LHCN-M2 (cell line): ENCODE results near the gene RASA1. TPM values are rescaled to one million over a fixed set of nuclear protein-coding genes. Genes with fewer than 3 reads are reported as not detected.

Experiments
- DNase-seq: peaks from one replicate; pipeline ENCODE4 v3.0.0-alpha.2; 2012; ENCODE audit warnings: low read depth
- total RNA-seq: library from RNA; depleted of rRNA; stranded (reverse); fragments of >200 nt; gene quantifications from 2 replicates; pipeline ENCODE4 v1.2.3, GENCODE V29; 2014

The RASA1 gene
- total RNA-seq, 1 experiment from 2014 or later: 93.4 TPM

DNA sequence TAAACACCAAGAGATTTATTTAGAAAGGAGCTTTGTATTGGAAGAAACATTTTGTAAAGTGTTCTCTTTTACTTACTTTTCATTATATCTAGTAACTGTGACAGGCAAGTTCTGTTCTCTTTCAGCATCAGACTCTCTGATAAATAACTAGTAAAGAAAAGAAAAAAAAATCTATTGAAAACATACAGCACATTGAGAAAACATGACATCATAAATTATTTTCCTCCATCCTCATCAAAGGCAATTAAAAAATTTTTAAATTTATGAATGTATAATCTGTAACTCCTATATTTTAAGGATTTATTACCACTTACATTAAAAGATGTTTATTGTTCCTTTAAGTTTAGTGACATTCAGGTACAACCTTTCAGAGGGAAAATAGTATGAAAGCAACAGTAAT lies 133.9 kb downstream of the RASA1 start:
- DNase-seq: no peak

DNA sequence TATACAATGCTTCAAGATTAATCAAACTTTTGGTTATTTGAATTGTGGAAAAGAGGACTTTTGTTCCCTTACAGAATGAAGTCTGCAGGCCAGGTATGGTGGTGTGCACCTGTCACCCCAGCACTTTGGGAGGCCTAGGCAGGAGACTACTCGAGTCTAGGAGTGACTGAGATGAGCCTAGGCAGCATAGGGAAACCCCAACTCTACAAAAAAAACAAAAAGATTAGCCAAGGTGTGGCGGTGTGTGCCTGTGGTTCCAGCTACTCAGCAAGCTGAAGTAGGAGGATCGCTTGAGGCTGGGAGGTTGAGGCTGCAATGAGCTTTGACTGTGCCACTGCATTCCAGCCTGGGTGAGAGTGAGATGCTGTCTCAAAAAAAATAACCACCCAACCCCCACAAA lies 135.7 kb downstream of the RASA1 start:
- no peak for DNase-seq

DNA sequence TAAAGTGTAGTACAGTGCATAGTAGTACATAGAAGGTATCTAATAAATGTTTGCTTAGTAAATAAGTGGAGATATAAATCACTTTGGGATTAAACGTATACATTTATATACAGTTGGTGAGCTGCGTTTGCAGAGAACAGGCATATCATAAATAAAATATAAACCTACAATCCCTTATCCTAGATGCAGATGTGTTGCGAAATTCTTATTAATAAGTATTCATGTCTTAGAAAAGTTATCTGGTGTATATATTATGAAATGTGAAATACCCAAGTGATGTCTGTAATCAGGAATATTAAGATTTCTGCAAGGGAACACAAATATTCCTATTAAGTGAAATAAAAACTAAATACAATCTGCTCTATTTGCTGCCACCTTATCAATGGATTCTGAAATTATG lies 136.2 kb downstream of the RASA1 start:
- DNase-seq: no peak

DNA sequence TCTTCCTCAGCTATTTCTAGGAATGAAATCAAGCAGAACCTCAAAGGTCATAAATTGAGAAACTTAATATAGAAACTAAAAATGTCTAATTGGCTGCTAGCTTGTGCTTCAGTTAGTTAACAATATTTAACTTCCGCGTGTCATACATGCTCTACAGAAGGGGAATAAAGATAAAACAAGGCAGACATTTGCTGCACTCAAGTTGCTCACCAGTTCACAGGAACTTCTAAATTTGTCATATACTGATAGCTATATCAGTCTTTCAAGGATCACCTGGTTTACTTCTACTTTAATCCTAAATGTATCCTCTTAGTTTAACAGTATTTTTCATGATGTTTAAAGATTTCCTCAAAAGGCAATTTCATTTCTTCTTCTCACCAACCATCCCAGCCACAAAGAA lies 136.7 kb downstream of the RASA1 start:
- no peak for DNase-seq

DNA sequence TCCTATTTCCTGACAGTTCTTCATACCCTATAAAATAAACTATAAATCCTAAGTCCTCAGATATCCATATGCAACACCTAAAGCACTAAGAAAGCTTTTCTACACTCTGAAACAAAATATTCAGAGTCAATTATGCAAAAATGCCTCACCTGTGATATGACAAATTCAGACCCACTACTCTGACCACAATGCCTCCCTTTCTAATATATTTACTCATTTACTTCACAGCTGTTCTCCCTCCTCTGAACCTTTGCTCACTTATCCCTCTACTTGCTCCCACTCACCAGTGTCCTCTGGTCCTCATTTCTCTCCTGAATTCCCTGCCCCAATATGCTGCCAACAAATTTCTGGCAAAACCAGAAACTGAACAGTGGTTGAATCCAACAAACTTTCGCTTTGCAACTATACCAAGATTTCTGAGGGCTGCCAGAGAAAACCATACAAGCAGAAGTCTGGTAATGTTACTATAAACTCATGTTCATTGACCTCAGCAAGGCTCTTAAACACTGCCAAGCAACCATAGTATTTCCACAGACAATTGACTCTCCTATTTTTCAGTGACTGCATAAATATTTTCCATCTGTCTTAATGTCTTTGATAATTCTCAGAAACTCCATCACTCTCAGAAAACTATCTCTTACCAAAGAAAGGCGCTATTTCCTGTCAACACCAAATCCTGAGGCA lies 137.9 kb downstream of the RASA1 start:
- no peak for DNase-seq

DNA sequence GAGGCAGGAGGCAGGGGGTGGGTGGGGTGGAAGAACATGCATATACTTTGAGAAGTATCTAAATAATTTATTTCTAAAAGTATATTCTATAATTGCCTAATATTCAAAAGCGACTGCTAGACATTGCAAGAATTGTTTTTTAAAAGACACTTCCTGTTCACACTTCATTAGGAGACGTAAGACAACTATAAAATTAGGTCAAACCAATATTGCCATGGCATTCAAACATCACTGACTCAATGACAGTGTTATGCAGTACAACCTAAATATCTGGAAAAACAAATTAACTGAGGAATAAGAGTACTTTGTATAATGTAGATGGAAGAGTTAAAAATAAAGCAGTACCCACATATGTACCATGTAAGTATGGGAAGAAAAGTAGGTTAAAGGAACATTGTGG lies 140.5 kb downstream of the RASA1 start:
- DNase-seq: no peak

DNA sequence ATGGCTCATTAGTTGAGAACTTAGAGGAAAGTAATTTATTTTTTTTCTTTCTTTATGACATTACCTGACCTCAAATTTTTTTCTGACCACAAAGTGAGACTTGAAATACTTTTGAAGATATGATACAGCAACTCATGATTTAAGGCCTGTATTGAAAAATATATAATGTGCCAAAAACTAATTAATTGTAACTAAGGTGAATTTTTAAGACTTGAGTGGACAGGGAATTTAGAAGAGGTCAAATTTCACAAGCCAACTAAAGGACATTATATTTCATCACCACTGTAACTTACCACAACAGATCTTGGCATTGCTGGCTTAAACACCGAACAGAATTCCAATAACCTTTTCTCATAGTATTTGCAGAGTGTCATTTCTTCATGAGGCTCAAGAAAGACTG lies 143.2 kb downstream of the RASA1 start:
- DNase-seq: peak; percentile 59

DNA sequence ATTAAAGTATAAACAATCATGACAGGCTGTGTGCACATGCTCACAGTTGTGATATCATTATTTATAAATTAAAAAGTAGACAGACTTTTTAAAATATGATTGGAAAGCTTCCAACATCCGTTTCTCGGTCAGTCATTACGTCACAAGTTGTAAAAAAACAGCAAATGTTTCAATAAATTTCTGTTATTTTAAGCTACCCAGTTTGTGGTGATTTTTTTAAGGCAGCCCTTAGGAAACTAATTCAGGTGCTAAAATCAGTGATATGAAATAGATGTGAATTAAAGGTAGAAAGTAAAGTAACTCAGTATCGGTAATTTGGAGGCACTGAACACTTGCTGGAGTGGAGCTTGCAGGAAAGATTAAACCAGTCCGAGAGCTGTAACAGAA lies 143.9 kb downstream of the RASA1 start:
- DNase-seq: no peak

DNA sequence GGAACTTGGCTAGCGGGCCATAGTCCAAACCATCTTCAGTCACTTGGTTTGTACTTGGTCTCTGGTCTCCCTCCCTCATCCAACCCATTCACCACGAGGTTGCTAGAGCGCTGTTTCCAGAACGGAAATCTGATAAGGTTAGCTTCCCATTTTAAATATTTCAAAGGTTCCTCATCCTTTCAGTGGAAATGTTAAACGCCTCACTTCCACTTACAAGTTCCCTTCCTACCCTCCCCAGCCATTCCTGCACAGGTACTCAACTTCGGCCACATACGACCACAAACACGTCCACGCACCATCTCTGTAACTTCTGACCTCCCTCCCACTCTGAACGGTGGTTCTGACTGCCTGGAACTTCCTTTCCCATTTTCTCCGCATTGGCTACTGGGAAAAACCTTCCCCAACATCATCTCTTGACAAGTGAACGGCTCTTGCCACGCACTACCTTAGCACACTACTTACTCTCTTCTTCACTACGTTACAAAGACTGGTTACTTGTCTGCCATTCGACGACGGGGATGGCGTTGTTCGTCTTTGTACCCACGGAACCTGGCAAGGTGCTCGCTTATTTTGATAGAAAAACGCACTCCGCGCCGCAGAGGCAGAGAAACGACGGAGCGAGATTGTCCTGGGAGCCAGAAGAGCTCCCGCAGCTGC lies 144.4 kb downstream of the RASA1 start:
- peak; percentile 35 for DNase-seq

DNA sequence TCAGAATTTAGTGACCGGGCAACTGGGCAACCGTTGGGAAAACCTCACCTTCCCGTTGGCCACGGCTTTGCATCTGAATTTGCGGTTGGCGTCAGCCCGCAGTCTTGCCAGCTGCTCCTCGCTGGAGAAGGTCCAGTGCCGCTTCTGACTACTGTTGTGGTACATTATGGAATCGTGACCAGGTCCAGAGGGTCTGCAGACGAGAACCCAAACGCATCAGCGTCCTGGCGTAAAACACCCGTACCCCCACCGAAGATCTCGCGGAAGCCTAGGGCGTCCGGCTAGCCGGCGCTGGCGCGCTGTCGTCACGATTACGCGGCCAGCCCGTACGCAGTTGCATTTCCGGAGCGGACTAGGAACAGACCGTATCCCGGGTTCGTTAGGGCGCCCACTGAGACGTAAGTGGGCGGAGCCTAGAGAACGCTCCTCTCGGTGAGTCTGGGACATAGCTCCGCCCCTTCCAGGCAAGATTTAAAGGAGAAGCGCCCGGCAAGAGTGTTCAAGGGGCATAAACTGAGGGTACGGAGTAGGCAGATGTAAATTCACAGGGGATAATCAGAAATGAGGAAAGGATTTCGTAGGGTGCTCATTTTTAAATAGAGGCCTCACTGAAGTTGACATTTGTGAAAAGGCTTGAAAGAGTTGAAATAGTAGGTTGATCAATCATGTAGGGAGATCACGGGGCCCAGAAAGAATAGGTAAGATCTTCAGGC lies 145.1 kb downstream of the RASA1 start, which contains the start of gene CCNH:
Gene CCNH (minus strand): TSS at position 301 of the 713 bp plus-strand sequence. CDS start 136 bp downstream, at position 165.
- DNase-seq: peak; percentile 98

DNA sequence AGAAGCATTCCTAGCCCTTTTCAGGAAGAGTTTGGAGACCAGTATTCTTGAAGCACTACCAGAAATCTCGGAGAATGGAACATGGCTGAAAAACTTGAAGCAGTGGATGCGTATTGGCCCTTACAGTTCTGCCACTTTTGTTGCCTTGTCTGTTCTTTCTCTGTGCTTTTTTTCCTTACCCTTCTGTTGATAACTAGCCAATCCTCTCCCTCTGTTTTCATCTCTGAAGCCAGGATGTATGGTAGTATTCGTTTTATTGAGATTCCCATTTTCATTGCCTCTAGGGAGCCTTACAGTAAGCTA lies 145.6 kb downstream of the RASA1 start:
- DNase-seq: no peak

DNA sequence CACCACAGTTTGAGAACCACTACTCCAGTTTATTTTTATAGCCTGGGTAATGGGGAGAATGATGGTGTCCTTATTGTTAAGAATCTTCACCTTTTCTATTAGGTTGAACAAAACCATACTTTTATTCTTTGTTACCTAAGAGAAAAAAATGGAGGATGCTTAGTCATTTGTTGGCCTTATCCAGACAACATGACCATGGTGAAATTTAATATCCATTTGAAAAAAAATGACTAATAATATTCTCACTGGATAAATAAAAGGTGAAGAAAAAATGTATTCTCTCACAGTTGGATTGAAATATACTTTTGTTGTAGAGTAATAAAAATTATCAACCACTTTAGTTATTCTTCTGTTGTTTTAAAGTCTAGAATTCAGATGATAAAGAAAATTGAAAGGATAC lies 150.8 kb downstream of the RASA1 start:
- DNase-seq: no peak

DNA sequence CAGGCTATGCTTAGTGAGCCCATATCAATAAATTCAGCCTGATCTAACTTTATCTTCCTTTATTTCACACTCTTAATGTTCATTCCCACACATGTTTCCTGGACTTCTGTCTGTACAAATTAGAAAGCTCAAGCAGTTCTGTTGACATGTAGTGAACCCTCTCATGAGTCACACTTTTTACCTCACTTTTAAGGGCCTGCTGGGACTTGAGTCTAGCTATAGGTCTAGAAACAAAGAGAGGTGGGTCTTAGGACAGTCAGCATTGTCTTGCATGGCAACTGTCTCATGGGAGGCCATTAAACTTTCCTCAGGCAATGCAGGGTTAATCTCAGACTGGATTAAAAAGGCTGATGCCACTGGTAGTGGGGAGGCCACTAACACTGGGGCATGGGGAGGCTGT lies 153.6 kb downstream of the RASA1 start:
- peak; percentile 25 for DNase-seq

DNA sequence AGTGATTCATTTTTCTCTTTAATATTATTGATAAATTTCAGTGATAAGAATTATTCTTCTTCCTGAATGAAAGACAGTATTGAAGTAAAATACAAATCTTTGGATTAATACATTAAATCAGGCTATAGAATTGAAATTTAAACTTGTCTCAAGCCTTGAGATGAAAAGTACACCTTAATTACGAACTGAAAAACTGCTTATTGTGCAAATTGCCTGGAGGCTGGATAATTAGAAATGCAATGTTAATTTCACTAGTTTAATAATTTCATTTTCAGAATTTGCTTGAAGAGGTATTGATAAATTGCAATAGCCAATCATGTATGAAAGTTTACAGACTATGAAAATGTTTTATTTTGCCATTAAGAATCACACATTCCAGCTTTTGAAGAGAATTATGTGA lies 156.1 kb downstream of the RASA1 start:
- DNase-seq: no peak

DNA sequence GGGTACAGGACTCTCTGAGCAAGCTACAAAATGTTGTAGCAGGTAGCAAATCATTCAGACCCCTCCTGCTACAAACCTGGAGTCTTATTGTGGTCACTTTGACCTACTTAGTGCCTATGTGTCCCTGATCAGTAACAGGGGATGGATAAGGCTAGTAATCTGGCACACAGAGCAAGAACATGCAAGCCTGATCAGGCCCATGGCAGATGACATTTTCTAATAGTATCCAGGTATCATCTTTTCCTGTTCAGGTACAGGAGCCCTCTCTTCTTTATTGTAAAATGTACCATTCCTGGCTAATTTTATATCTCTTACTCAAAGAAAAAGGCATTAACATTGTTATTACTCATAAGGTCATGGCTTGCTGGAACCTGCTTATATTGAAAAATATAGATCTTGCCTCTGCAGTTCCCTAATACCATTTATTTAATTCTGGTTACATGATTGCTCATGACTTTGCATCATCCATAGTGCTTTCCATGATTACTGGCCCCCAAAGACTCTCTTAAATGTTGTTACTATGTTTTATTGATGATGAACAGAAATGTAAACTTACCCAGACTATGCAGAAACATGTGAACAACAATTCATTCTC lies 163.3 kb downstream of the RASA1 start:
- no peak for DNase-seq

DNA sequence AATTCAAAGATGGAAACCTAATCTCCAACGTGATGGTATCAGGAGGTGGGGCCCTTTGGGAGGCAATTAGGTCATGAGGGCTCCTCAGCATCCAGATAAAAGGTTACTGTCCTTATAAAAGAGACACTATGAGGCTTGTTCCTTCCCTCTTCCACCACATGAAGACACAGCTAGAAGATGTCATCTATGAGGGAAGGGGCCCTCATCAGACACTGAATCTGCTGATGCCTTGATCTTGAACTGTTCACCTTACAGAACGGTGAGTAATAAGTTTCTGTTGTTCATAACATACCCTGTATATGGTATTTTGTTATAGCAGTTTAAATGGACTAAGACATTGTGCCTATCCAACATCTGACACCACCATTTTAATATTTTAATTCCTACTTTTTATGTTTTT lies 164.8 kb downstream of the RASA1 start:
- DNase-seq: no peak

DNA sequence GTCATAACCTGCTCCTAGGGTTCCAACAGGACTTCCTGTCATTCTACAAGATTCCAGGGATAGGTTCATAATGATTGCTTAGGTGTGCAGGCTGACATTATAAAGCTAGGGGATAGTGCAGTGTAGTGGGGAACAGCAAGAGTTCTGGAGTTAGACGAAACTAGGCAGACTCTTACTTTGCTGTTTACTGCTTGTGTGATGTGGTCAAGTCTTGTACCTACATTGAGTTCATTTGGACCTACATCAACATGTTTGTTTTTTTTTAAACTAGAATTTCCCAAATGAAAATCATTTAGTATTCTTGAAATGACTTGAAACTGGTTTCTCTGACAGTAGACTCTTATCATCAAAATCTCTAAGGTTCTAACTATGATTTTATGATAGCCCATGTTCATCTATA lies 166.3 kb downstream of the RASA1 start:
- no peak for DNase-seq

DNA sequence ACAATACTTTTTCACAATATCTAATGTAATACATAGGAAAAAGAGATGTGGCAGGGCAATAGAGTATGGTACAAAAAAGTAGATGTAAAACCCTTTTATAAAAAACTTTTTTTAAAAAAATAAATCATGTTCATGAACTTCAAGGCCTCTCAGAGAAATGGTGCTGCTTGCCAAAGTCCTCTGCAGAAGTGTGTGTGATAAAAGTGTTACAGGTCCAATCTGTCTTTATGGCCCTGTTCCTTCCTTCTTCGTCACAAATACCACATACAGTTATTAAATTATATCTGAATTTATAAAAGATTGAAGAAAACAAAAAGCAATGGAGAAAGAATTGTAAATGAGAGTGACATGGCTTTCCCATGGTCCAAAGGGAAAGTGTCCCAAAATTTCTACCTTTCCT lies 166.8 kb downstream of the RASA1 start:
- DNase-seq: no peak

DNA sequence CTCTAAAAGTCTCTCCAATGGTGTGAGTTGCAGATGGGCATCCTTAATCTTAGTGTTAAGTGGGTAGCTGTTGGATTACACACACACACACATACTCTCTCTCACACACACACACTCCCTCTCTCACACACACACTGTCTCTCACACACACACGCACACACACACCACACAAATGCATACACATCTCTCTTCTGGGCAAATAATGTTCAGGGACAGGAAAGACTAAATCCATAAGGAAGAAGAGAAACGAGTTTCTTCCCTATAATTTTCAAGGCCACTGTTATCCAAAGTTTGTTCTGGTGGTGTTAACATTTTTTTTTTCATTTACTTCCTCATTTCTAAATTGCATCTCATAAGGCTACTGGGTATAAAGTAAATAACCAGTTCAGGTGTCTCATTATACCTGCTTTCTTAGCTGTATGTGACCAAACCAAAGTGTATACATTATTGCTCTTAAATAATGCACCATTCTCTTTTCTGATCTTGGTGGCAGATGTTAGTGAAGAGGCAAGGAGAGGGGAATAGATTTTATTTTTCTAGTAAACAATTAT lies 167.5 kb downstream of the RASA1 start:
- no peak for DNase-seq

DNA sequence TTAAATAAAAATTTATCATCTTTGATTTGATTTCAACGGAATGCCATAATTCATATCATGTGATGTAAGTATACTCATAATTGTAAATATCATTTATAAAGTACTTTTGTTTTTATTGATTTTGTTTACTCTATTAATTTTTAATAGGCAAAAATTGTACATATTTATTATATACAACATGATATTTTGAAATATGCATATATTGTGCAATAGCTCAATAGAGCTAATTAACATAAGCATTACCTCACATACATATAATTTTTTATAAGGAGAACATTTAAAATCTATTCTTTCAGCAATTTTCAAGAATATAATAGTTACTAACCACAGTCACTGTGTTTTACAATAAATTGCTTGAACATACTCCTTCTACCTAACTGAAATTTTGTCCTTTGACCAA lies 170.0 kb downstream of the RASA1 start:
- DNase-seq: no peak

DNA sequence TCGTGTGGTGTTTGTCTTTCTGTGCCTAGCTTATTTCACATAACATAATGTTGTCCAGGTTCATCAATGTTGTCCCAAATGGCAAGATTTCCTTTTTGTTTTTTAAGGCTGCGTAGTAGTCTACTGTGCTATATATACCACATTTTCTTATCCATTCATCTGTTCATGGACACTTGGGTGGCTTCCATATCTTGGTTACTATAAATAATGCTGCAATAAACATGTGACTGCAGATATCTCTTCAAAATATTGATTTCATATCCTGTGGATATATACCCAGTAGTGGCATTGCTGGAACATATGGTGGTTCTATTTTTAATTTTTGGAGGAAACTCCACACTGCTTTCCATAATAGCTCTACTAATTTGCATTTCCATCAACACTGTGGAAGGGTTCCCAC lies 170.5 kb downstream of the RASA1 start:
- no peak for DNase-seq
